ENCODE data around the gene SNUPN. TPM values are rescaled to one million over a fixed set of nuclear protein-coding genes. Genes with fewer than 3 reads are reported as not detected.

The SNUPN gene
- total and polyA plus RNA-seq, 8 donors = 23.6 to 34.5 (median 26.0) TPM

DNA sequence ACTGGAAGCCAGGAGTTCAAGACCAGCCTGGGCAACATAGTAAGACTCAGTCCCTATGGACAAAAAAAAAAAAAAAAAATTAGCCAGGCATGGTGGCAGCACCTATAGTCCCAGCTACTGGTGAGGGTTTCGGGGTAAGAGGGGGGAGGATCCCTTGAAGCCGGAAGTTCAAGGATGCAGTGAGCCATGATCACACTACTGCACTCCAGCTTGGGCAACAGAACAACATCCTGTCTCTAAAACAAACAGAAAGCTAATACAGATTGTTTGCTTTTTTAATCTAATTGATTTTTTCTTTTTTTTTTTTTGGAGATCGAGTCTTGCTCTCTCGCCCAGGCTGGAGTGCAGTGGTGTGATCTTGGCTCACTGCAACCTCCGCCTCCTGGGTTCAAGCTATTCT, 16.1 kb upstream of the SNUPN start:
- H3K9me3 ChIP-seq = no peaks in the 10 kb centered on the region
- no peaks in the 10 kb centered on the region for H3K36me3 ChIP-seq
- peaks cover 10 to 40% of the 10 kb centered on the region in 2 donors for H3K4me1 ChIP-seq
- no peak for ATAC-seq
- no peak overlapping the region for H3K27ac ChIP-seq
- H3K27me3 ChIP-seq = peaks cover 0 to 4% of the 10 kb centered on the region in 2 donors
- intact Hi-C loops (cut with DNase I) = no loop called here
- DNase-seq = no peak
- no peak overlapping the region for H3K4me3 ChIP-seq
- TF ChIP-seq, protein P1, sequence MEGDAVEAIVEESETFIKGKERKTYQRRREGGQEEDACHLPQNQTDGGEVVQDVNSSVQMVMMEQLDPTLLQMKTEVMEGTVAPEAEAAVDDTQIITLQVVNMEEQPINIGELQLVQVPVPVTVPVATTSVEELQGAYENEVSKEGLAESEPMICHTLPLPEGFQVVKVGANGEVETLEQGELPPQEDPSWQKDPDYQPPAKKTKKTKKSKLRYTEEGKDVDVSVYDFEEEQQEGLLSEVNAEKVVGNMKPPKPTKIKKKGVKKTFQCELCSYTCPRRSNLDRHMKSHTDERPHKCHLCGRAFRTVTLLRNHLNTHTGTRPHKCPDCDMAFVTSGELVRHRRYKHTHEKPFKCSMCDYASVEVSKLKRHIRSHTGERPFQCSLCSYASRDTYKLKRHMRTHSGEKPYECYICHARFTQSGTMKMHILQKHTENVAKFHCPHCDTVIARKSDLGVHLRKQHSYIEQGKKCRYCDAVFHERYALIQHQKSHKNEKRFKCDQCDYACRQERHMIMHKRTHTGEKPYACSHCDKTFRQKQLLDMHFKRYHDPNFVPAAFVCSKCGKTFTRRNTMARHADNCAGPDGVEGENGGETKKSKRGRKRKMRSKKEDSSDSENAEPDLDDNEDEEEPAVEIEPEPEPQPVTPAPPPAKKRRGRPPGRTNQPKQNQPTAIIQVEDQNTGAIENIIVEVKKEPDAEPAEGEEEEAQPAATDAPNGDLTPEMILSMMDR (IDR thresholded peaks at IDR 0.05) = no peak

DNA sequence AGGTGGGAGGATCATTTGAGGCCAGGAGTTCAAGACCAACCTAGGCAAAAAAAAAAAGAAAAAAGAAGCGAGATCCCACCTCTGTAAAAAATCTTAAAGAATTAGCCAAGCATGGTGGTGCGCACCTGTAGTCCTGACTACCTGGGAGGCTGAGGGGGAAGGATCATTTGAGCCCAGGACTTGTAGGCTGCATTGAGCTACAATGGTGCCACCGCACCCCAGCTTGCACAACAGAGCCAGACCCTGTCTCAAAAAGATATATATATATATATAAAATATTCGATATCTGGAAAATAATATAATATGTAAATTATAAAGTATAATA, 15.6 kb upstream of the SNUPN start:
- DNase-seq = no peak
- Histone ChIP-seq H3K4me3 (peak overlapping the region in 1 of 2 donors; percentile 96), H3K4me1 (peaks cover 7 to 40% of the 10 kb centered on the region in 2 donors), H3K27me3 (no peaks in the 10 kb centered on the region), H3K27ac (peak overlapping the region in 1 of 2 donors; percentile 97), H3K36me3 (no peaks in the 10 kb centered on the region), H3K9me3 (no peaks in the 10 kb centered on the region)
- no peak for ATAC-seq
- intact Hi-C loops (cut with DNase I) = no loop called here
- TF ChIP-seq, protein P1 (IDR thresholded peaks at IDR 0.05) = no peak

DNA sequence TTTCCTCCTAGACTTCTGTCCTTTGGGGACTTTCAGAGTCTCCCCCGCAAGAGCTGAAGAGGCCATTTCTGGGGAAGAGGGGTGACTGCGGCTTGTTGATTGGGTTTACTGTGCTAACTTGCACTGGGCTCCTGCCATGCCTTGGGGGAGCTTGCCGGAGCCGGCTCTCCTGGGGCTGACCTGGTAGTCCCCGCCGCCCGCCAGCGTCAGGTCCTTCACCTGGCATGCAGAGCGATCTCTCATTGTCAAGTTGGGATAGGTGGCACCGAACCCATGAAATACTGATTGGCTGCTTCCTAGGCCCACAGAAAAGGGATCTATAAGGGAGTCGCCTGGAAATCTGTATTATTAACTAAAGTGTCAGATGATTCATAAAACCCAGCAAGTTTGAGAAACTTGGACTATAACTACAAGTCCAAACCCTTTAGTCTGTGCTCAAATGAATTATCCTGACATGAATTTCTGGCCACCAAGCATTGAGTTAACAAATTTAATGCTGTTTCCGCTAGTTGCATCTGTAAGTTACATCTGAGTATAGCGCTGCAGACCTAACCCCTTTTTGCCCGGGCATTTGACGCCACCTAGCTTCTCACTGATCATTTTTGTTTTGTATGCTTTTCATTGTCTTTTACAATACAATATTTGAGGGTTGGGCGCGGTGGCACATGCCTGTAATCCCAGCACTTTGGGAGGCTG, 15.1 kb upstream of the SNUPN start:
- Histone ChIP-seq H3K4me3 (peak overlapping the region; percentile 90 to 96), H3K36me3 (no peaks in the 10 kb centered on the region), H3K4me1 (peaks cover 7 to 42% of the 10 kb centered on the region in 2 donors), H3K27ac (peak overlapping the region; percentile 93 to 97), H3K9me3 (no peaks in the 10 kb centered on the region), H3K27me3 (no peaks in the 10 kb centered on the region)
- TF ChIP-seq, protein P1 (IDR thresholded peaks at IDR 0.05) = no peak
- ATAC-seq = peak; percentile 32
- DNase-seq = peak in 2 of 4 donors; percentile 42 to 85
- intact Hi-C loops (cut with DNase I) = no loop called here

DNA sequence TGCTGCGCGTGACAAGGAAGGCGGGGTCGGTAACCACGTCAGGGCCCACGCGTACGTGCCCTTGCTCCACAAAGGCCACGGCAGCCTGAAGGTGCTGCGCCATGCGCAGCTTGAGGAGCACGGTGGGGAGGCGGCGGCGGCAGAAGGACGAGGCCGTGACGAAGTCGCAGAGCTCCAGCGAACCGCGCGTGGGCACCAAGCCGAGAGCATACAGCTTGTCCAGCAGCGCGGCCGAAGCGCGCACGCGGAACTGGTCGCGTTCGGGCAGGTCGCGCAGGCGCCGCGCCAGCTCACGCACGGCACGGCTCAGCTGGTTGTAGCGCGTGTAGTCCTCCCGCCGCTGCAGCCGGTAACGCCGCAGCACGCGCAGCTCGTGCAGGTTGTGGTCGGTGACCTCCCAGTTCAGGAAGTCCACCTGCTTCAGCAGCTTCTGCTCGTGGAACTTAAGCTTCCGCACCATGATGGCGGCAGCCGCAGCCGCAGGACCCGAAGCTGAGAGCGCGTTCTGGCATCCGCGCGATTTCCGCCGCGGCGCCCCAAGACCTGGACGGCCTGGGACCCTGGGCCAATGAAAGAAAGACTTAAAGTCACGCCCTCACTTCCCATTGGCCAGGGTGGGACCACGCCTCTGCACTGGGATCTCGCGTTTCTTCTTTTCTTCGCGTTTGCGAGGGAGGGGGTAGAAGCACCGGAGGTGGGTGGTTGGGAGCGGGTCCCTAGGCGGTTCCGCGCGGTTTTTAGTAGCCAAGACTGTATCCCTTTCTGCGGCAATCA, 14.4 kb upstream of the SNUPN start, which contains the start of gene IMP3:
Gene IMP3 (minus strand): TSS at position 516 of the 774 bp plus-strand sequence. CDS start 56 bp downstream, at position 460.
- Histone ChIP-seq H3K4me3 (peak within 1 kb of the TSS; percentile 90 to 96), H3K9me3 (no peaks in the 10 kb centered on the region), H3K27me3 (no peaks in the 10 kb centered on the region), H3K36me3 (no peaks in the 10 kb centered on the region), H3K27ac (peak within 1 kb of the TSS; percentile 93 to 97), H3K4me1 (peaks cover 7 to 42% of the 10 kb centered on the region in 2 donors)
- DNase-seq = peak; percentile 95 to 98 (median 96)
- ATAC-seq = peak; percentile 96
- TF ChIP-seq, protein P1 (IDR thresholded peaks at IDR 0.05) = peak in 1 of 2 donors; percentile 21
- intact Hi-C loops (cut with DNase I) = no loop called here

DNA sequence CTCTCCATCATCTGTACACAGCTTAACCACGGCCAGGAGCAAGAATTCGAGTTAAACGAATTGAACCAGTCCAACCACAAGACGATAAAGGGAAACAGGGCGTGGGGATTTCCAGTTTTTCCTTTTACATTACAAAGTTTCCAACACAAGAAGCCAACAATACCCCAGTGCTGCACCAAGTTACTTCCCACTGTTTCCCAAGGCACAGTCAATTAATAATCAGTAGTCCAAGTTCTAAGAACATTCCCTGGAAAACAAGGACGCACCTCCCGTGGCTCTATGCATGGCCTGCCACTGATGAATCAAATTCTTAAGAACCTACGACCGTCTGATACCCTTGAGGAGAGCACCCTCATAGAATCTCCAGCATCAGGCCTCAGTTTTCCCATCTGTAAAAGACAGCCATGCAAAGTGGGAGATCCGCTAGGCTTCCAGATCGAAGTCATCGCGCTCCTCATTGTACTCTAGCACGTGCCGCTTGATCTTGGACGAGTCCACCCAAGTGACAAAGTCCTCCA, 13.7 kb upstream of the SNUPN start:
- intact Hi-C loops (cut with DNase I) = no loop called here
- Histone ChIP-seq H3K4me1 (peaks cover 7 to 42% of the 10 kb centered on the region in 2 donors), H3K27me3 (no peaks in the 10 kb centered on the region), H3K36me3 (no peaks in the 10 kb centered on the region), H3K27ac (peak overlapping the region; percentile 93 to 97), H3K4me3 (peak overlapping the region; percentile 90 to 96), H3K9me3 (no peaks in the 10 kb centered on the region)
- no peak for ATAC-seq
- TF ChIP-seq, protein P1 (IDR thresholded peaks at IDR 0.05) = no peak
- no peak for DNase-seq
